Activated CD8-positive, alpha-beta memory T cell treated with anti-CD3 and anti-CD28 coated beads for 4 hours (primary cell): Measurements from ENCODE around the gene QSOX1.

Source experiments
- DNase-seq, 2 donors: peaks; one replicate each; pipeline ENCODE4 v3.0.0-alpha.2; 2020; ENCODE audit warnings: low read depth in 2 of 2

The QSOX1 gene

DNA sequence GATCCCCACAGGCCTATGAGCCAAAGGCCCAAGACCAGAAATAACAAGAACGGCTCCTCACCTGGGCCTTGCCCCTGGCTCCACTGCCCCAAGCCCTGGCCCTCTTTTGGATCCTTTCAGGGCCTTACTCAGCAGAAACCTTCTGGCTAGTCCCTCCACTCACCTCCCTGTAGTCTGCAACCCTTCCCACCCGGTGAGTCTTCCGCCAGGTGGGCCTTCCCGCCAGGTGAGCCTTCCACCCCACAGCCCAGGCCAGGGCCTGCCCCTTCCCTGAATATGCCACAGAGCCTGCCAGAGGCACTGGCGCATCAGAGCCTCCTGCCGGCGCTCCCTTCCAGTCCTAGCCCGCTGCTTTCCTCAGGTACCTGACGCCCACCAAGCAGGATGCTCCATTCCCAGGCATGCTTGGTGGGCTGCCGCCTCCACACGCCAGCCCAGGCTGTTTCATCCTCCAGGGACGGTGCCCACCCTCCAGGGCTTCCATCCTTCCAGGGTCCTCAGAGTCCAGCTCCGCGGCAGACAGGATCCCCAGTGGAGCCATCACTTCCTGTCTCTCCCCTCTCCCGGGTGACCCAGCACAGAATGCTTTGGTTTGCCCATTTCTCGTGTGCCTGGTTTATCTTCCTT lies 96.3 kb downstream of the QSOX1 start:
- no peak for DNase-seq

DNA sequence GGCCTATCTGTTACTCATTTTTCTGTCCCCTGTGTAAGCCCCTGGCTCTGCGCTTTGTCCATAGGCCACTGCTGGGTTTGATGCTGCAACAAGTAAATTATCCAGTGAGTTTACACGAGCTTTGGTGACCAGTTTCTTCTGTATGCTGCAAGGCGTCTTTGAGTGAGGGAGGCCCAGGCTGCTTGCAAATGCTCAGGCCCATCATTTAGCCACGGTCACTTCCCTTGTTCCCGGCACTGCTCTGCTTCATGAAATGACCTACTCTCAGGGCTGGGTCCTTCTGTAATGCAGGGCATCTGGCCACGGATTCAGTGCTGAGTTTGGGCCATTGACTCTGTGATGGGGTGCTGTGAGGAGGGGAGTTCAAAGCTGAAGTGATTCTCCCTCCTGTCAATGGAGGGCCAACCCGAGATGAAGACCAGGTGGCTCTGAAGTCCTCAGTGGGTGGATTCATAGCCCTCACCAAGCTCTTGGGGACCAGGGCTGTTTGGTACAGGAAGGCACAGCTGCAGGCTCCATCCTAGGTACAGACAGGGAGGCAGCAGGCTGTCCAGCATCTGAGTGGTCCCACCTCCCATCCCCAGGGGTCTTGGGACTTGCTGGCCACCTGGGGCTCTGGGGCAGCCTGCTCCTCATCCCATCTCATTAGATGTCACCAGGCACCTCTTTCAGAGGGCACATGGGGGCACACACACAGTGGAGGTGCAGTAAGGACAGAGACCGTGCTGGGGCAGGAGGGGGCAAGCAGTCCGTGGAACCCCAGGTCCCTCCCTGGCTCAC lies 97.0 kb downstream of the QSOX1 start:
- DNase-seq, result no peak

DNA sequence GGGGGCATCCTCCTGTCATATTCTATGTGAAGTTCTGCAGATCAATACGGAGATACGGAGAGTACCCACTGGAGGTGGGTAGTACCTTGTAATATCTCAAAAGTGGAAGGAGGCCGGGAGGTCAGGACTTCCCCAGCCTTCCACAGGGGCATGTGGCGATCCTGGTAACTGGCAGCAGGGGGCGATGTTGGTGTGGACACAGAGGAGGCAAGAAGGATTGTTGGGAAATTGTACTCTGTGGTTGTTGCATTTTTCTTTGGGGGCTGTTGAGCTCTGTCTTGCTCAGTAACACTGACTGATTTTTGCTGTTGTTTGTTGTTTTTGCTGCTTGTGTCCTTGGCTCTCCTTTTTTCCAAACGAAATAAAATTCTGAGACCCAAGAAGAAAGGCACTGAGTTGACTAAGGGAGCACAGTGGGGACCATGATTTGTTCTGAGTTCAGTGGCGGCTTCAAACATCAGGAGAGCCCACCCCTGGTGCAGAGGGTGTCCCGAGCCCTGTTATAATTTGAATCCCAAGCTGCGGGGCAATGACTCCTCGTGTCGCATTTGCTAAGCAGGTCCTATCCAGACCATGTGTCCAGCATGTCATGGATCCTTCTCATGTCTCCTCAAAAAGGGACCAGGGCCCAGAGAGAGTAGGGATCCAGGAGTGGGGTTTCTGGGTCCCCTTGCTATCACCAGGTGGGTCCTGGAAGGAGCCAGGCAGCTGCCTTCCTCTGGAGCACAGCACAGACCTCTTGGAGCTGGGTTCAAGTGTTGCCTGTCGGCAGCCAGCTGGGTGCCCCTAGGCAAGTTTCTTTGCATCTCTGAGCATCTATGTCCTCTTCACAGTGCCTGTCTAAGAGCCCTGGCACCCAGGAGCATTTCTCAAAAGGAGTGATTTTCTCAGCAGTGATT lies 98.2 kb downstream of the QSOX1 start:
- peak; percentile 24 to 38 for DNase-seq
